HG02885 (cell line): ENCODE results near the gene DHX30.
"Not testable (repeated sequence)": the region's sequence is repeated elsewhere in the genome, so short reads cannot be mapped to it uniquely, and the experiment has no call there.

Source experiments
- ATAC-seq: cut with Tn5 transposase; IDR thresholded peaks from one replicate; pipeline ENCODE4 v1.9.1; 2021; ENCODE audit warnings: mild to moderate bottlenecking; ENCODE audit not compliant: unreplicated experiment, poor library complexity

The DHX30 gene

DNA sequence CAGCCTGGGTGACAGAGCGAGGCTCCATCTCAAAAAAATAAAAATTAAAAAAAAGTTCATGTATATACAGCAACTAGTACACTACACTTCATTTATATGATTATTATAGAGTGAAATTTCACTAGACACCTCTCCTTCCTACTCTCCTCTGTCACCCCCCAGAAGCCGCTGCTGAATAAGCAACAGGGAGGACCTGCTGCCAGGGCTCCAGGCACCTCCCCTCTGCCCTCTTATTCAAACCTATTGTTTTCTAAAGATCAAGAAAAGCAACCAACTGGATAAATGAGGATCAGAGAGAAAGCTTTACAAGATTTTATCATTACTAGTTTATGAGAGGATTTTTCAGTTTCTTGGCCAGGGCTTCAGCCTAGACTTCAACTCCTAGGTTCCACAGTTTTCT, 71.5 kb downstream of the DHX30 start:
- no peak for ATAC-seq

DNA sequence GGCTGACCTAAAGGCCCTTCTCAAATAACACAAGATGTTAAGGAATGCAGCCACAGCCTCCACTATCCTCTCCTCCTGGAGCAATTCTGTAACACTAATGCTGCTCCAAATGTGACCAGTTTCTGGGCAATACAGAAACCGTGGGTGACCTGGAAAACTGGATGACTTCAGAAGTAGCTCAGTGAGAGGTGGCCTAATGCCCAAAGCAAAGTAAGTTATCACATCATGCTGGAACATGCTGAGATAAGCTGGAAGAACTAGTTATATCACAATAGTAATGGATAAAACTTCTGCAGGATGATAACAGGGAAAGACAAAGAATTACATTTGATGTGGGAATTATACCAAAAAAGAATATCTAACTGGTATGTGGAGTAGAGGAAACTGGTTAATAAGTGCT, 72.0 kb downstream of the DHX30 start:
- ATAC-seq = no peak

DNA sequence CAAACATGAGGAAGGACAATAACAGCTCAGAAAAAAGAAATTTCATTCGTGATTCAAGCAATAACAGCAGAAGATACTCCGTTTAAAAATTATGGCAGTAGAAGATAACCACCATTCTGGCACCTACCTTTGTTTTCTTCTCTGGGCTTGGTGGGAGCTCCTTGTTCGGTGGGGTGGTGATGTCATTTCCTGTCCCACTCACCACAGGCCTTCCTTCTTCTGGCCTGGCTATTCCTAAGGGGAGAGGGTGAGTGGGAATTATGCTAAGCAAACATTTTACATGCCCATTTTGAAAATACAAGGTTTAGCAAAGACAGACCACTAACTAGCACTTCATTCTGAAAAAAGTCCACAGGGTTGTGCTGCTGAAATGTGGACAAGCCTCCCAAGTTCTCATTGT, 74.4 kb downstream of the DHX30 start:
- ATAC-seq = no peak

DNA sequence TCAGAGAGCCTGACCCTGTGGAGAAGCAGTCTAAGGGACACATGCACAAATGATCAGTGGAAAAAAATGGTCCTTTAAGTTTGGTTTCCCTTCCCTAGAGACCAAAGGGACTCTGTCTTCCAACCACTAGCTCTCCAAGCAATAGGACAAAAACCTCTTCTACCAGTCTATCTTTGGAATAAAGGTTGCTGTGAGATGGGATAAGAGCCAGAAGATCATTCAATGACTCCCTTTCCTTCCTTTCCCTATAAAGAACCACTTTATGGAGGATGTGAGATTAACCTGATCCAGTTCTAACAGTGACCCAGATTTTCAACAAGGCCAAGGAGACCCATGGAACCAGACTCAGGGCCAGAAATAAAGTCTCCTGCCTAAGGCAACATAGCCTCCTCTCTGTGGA, 74.8 kb downstream of the DHX30 start:
- ATAC-seq = no peak

DNA sequence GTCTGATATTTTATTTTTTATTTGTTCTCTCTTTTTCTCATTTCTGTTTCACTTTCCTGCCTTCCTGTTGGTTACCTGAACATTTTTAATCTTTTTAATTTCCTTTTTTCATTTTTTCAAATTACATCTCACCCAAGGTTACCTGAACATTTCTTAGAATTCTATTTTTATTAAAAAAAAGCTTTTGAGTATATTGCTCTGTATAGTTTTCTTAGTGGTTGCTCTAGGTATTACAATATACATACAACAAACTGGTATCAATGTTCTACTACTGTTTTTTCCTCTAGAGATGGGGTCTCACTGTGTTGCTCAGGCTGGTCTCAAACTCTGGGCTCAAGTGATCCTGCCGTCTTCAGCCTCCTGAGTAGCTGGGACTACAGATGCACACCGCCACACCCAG, 79.4 kb downstream of the DHX30 start:
- ATAC-seq = no peak

DNA sequence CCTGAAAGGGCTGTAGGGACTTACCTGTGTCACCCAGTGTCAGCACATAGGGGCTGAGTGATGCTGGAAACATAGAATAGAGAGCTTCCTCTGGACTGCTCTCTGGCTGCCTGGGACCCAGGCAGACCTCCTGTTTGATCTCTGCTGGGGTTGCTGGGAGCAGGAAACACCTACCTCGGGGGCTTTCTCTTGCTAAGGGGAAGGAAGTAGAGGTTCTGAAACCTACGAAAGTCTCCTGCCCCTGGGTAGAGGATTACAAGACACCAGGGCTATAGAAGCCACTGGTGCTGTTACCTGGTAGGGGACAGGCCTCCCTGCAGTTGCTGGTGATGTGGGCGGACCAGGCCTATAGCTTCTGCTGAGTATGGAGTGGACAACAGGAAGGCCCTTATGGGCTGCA, 81.7 kb downstream of the DHX30 start:
- ATAC-seq = no peak

DNA sequence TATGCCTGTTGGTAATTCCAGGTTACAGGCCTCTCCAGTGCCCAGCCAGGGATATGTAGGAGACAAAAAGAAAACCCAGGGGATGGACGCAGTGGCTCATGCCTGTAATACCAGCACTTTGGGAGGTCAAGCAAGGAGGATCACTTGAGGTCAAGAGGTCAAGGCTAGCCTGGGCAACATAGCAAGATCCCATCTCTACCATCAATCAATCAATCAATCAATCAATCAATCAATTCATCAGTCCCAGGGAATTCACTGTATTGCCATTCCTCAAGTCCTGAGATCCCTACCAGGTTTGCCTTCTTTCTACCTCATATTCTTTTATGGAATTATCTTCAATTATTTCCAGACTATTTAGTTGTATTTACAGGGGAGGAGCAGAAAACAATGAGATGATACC, 82.2 kb downstream of the DHX30 start:
- no peak for ATAC-seq

DNA sequence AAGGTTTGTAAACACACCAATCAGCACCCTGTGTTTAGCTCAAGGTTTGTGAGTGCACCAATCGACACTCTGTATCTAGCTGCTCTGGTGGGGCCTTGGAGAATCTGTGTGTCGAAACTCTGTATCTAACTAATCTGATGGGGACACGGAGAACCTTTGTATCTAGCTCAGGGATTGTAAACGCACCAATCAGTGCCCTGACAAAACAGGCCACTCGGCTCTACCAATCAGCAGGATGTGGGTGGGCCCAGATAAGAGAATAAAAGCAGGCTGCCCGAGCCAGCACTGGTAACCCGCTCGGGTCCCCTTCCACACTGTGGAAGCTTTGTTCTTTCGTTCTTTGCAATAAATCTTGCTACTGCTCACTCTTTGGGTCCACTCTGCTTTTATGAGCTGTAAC, 85.1 kb downstream of the DHX30 start:
- not testable (repeated sequence) for ATAC-seq

DNA sequence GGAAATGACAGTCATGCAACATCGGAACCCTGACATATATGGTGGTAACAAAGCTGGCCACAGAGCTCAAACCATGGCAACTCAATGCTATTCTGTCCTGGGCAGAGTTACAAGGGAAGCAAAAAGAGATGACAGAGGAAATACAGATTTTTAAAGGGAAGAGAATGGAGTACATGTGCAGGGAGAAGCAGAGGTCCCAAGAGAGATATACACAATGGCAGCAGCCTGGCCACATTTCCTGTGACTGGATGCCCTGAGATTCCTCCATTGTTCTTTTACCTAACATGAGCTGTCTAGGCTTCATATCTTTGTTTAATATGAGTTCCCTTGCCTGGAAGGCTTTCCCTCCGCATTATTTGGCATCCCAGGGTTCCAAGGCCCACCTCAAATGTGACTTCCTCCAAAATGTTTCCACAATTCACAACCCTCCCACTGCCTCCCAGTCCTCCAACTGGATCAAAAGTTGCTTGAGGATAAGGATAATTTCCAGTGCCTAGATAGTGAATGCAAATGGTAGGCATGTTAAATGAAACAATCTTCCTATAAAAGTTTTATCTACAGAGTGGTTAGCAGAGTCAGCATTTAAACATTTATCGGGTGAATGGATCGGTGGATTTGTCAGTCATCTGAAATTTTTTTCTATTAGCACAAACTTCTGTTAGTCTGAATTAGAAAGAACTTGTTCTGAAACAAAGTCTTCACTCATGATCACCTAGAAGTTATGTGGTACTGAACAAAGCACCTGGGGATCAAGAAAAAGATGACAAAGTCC, 86.2 kb downstream of the DHX30 start:
- no peak for ATAC-seq

DNA sequence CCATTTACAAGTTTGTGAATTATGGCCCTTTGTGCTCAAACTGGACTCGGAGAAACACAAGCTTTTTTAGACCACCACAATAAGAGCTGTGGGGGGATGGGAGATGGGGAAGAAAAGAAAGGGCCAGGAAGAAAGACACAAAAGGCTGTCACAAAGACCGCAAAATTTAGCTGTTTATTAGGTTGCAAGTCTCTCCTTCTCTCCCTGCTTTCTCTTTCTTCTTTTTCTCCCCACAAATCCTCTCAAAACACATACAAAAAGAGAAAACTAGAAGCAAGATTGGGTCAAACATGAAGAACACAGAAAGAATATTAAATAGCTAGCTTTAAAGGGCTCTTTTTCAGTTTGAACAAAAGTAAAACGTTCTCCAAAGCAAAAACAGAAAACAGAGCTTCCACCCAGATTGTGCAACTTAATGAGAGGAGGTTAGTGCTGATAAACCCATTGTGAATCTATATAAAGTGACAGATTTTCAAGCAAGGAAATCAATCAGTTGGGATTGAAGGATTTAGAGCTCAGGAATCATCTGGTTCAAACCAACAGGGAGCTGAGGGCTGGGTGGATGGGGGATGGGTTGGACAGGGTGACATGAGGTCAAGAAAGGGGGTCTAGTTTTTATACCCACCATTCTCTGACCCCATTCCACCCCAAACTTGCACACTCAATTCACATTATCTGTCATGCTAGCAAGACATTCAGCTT, 87.3 kb downstream of the DHX30 start:
- no peak for ATAC-seq

DNA sequence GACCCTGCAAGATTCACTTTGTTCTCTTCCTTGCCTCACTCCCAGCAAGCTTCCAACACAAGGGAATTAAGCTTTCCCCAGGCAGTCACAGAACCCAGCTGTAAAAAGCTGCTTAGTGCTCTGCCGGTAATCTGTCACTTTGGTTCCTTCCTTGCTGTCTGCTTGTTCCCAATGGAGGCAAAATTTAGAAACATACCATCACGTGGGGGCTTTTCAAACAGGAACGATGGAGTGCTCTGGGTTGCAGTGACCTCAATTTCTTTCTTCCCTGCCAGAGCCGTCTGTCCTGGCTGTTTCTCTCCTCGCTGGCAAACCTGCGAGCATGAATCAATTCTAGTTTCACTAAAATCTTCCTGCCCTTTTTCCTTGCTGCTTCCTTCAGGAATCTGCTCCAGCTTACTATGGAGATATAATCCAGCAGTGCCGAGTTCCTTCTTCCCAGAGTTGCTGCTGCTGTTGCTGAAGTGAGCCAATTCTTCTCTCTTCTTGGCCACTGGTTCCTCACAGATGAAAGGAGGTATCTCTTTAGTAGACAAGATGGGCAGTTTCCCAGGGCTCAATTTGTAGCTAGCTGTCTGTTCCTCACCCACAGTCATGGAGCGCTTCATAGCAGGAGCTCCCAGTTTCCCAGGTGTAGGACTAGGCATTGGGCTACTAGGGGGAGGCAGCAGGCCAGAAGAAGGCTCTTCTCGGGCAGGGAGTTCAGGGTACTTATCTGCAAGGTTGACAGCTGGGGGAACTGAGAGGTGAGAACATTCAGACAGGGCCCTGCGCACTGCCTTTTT, 88.1 kb downstream of the DHX30 start:
- no peak for ATAC-seq

DNA sequence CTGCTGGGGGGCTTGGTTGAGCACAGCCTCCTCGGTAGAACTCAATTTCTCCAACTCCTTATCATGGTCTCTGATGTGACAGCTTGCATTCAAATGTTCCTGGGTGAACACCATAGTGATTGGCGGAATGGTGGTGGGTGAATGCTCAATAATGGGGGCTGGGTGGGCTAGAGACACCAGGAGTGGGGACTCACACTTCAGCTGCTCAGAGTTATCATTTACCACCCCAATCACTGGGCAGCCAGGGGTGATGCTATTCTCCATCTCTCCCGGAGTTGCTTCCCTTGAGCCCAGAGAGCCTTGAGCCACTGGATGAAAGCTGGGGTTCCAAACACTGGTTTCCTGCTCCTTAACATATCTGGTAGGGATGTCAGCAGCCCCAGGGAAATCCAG, 88.7 kb downstream of the DHX30 start:
- no peak for ATAC-seq

DNA sequence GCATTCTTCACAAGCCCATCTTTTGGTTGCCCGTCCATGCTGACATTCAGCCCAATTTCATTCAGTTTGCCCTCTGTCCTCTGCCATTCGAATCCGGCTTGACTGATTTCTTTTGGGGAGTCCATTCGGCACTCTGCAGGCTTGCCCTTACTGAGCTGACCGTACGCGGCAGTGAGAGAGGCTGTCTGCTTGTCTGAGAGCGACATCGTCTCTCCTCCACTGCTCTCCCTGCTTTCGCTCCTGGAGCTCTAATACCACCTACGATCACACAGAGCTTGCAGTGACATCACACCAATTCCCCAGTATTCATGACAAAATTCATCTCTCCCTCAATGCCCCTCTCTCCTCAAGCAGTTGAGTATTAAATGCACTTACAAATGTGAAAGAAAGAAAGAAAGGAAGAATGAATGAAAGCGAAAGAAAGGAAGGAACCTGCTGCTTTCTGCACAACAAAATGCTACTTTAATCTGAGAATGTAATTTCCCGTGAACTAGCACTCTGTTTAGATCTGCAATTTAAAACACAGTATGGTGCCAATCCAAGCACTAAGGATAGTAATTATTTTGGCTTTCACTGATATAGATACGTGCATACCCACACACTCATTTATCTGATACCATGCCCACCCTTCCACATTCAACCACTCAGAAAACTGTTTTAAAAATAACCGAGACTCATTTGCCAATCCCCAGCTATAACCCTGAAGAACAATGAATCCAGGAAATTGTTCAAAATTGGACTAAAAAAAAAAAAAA, 89.5 kb downstream of the DHX30 start:
- ATAC-seq = no peak

DNA sequence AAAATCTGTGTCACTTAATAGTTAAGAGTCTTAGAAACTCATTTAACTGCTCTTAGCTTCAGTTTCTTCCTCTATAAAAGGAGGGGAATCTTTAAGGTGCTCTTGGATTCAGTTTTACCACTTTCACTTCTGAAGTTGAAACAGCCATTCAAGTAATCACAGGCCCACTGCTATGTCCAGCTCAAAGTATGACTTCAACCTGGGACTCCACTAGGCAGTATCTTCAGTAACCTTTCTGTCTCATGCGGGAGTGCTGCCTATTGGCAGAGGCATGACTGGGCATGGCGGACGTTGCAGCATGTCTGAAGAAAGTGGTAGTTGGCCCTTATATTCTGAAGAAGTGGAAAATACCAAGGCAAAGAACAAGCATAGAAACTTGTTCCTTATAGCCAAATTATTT, 92.3 kb downstream of the DHX30 start:
- ATAC-seq = no peak

DNA sequence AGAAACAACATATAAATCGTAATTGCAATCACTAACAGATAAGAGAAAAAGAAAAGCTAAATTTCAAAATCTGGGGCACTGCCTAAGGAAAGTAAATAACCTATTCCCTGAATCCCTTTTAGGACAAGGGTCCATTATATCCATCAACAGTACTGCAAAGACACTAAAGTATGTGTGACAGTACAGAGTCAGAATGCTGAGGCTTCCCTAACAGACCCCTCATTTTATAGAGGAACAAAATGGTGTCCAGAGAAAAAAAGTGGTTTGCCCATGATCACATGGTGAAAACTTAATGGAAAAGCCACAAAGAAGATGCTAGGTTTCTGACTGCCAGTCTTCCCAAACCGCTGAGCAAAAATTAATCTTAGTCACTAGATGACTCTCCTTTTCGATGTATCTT, 93.8 kb downstream of the DHX30 start:
- no peak for ATAC-seq

DNA sequence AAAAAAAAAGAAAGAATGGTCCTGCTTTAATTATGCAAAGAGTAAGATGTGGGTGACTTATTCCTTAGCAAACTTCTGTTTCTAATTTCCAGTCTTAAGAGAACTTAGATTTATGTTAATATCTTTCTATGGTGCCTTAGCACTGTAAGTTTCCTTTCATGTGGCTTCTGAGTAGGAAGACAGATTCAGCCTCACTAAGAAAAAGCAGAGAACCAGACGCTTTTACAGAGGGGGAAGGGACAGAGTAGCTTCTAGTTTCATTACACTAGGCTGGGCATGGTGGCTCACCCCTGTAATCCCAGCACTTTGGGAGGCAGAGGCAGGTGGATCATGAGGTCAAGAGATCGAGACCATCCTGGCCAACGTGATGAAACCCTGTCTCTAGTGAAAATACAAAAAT, 95.0 kb downstream of the DHX30 start:
- ATAC-seq = no peak

DNA sequence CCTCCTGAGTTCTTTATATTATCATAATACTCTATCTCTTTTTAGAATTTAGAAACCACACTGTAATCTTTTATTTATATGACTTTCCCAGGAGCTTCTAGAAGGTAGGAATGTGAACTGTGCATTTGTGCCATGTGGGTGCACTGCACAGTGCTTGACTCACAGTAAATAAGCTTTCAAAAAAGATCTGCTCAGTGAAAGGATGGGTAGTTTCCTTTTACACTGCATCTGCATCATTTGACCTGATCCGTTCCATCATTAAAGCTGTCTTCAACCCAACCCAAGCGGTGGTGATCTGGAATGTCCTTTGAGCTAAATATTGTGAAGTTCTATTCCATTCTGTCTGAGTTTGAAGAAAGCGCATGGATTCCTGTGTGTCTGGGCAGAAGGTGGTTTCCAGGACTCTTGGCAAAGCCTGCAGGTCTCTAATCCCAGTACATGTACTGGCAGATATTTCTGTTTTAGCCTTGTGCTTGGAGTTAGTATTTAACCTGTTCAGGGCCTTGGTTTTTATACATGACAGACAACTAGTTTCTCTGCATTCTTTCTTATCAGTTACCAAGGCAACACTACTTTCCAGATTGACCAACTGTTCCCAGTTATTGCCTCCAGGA, 96.7 kb downstream of the DHX30 start:
- ATAC-seq = no peak
